ENCODE data around the gene PIH1D1. TPM values are rescaled to one million over a fixed set of nuclear protein-coding genes. Genes with fewer than 3 reads are reported as not detected.

PIH1D1 gene
- total and polyA plus RNA-seq, 4 experiments from 2014 or later, result 87.2 to 186 (median 151) TPM

- Mint-ChIP-seq H3K4me3 (peak overlapping the region; percentile 94 to 100 (median 98)), H3K27ac (peak overlapping the region; percentile 95 to 98 (median 98)), H3K4me1 (peaks cover 25 to 68% (median 48%) of the 10 kb centered on the region in 4 donors), H3K27me3 (no peaks in the 10 kb centered on the region), H3K36me3 (peaks cover 57 to 70% of the 10 kb centered on the region in 2 donors), H3K9me3 (peaks cover 0 to 17% (median under 1%) of the 10 kb centered on the region in 8 donors)
- CTCF ChIA-PET (ENCODE audit: partially characterized antibody), result interaction anchor here (0.5 to 2.9 kb wide), 6 partner anchors 11 to 151 kb away, joined by 3 to 11 read pairs (median 4); partner anchors contain the start of gene RRAS
- POLR2A ChIA-PET (ENCODE audit: partially characterized antibody), result interaction anchor here (1.0 to 4.5 kb wide), 12 partner anchors 13 to 187 kb away, joined by 3 to 79 read pairs (median 11); partner anchors contain the start of genes ALDH16A1, FLT3LG, NOSIP and PIH1D1
- DNase-seq, result peak in 3 of 5 donors; percentile 39 to 46 (median 44)
- H3K9me3 ChIP-seq (ENCODE audit: control insufficient read depth in 1 of 2, low read length in 2 of 2), result no peaks in the 10 kb centered on the region
- peak overlapping the region; percentile 98 to 99 for H3K4me3 ChIP-seq (ENCODE audit: low read length in 2 of 2)
- intact Hi-C loops (cut with micrococcal nuclease), result no loop called here
- no peaks in the 10 kb centered on the region for H3K27me3 ChIP-seq (ENCODE audit: insufficient read depth, low read length)
- peaks cover 49% of the 10 kb centered on the region for H3K36me3 ChIP-seq (ENCODE audit: insufficient read depth, low read length)
- H3K27ac ChIP-seq (ENCODE audit: low read depth, low read length), result peak overlapping the region; percentile 85
- H3K4me1 ChIP-seq (ENCODE audit: insufficient read depth, low read length), result peaks cover 55% of the 10 kb centered on the region
Measured at GRCh38 chr19:49489601-49490167, 38.1 kb upstream of the PIH1D1 start.

GRCh38 chr19:49488863-49489537 is 37.4 kb upstream of the PIH1D1 start:
- Histone ChIP-seq H3K4me1 (ENCODE audit: insufficient read depth, low read length) (peaks cover 51% of the 10 kb centered on the region), H3K4me3 (ENCODE audit: low read length in 2 of 2) (peak overlapping the region; percentile 98 to 99), H3K27me3 (ENCODE audit: insufficient read depth, low read length) (no peaks in the 10 kb centered on the region), H3K36me3 (ENCODE audit: insufficient read depth, low read length) (peaks cover 49% of the 10 kb centered on the region), H3K9me3 (ENCODE audit: control insufficient read depth in 1 of 2, low read length in 2 of 2) (no peaks in the 10 kb centered on the region), H3K27ac (ENCODE audit: low read depth, low read length) (peak overlapping the region; percentile 85)
- intact Hi-C loops (cut with micrococcal nuclease), result no loop called here
- ChIA-PET CTCF (ENCODE audit: partially characterized antibody) (interaction anchor here (0.5 to 2.9 kb wide), 8 partner anchors 10 to 151 kb away, joined by 3 to 11 read pairs (median 4); partner anchors contain the start of genes FLT3LG and RRAS), POLR2A (ENCODE audit: partially characterized antibody) (interaction anchor here (0.6 to 4.5 kb wide), 18 partner anchors 12 to 187 kb away, joined by 3 to 79 read pairs (median 6); partner anchors contain the start of genes ALDH16A1, FLT3LG, NOSIP and PIH1D1)
- Mint-ChIP-seq H3K27ac (peak overlapping the region; percentile 95 to 98 (median 98)), H3K36me3 (peaks cover 57 to 74% of the 10 kb centered on the region in 2 donors), H3K9me3 (peaks cover 0 to 17% (median under 1%) of the 10 kb centered on the region in 8 donors), H3K4me3 (peak overlapping the region; percentile 94 to 100 (median 98)), H3K4me1 (peaks cover 25 to 68% (median 47%) of the 10 kb centered on the region in 4 donors), H3K27me3 (no peaks in the 10 kb centered on the region)
- DNase-seq, result peak in 1 of 5 donors; percentile 31

- intact Hi-C loops (cut with micrococcal nuclease), result no loop called here
- peak in 1 of 5 donors; percentile 31 for DNase-seq
- Histone ChIP-seq H3K4me1 (ENCODE audit: insufficient read depth, low read length) (peaks cover 47% of the 10 kb centered on the region), H3K27ac (ENCODE audit: low read depth, low read length) (peak overlapping the region; percentile 85), H3K36me3 (ENCODE audit: insufficient read depth, low read length) (peaks cover 49% of the 10 kb centered on the region), H3K4me3 (ENCODE audit: low read length in 2 of 2) (peak overlapping the region; percentile 98 to 99), H3K9me3 (ENCODE audit: control insufficient read depth in 1 of 2, low read length in 2 of 2) (no peaks in the 10 kb centered on the region), H3K27me3 (ENCODE audit: insufficient read depth, low read length) (no peaks in the 10 kb centered on the region)
- peak overlapping the region; percentile 94 to 100 (median 98) for H3K4me3 Mint-ChIP-seq
- no peaks in the 10 kb centered on the region for H3K27me3 Mint-ChIP-seq
- ChIA-PET CTCF (ENCODE audit: partially characterized antibody) (interaction anchor here (1.2 to 2.9 kb wide), 4 partner anchors 10 to 19 kb away, joined by 4 to 11 read pairs (median 10); partner anchors contain the start of gene FLT3LG), POLR2A (ENCODE audit: partially characterized antibody) (interaction anchor here (0.6 to 4.5 kb wide), 37 partner anchors 11 to 388 kb away, joined by 3 to 79 read pairs (median 5); partner anchors contain the start of genes ALDH16A1, BCL2L12, CD37 and FCGRT)
- peaks cover 57 to 79% of the 10 kb centered on the region in 2 donors for H3K36me3 Mint-ChIP-seq
- peak overlapping the region; percentile 95 to 98 (median 98) for H3K27ac Mint-ChIP-seq
- H3K4me1 Mint-ChIP-seq, result peaks cover 26 to 63% (median 44%) of the 10 kb centered on the region in 4 donors
- H3K9me3 Mint-ChIP-seq, result peaks cover 0 to 16% (median under 1%) of the 10 kb centered on the region in 8 donors
Measured at GRCh38 chr19:49488046-49488862, 36.6 kb upstream of the PIH1D1 start.

GRCh38 chr19:49487277-49488045 is 35.8 kb upstream of the PIH1D1 start, which contains the start of gene RPL13A:
Gene RPL13A (plus strand): TSS chr19:49487608. CDS start chr19:49487630, 22 bp downstream.
- intact Hi-C loops (cut with micrococcal nuclease), result loop anchor here (1.0 kb wide), 3 partner anchors 9 to 34 kb away; partner anchors contain the start of genes ALDH16A1, FLT3LG and RPS11
- H3K4me3 ChIP-seq (ENCODE audit: low read length in 2 of 2), result peak within 1 kb of the TSS; percentile 98 to 99
- H3K27me3 Mint-ChIP-seq, result no peaks in the 10 kb centered on the region
- peaks cover 47% of the 10 kb centered on the region for H3K36me3 ChIP-seq (ENCODE audit: insufficient read depth, low read length)
- H3K27ac Mint-ChIP-seq, result peak within 1 kb of the TSS; percentile 95 to 98 (median 98)
- peak; percentile 98 to 100 (median 100) for DNase-seq
- peaks cover 18 to 55% (median 36%) of the 10 kb centered on the region in 4 donors for H3K4me1 Mint-ChIP-seq
- H3K27ac ChIP-seq (ENCODE audit: low read depth, low read length), result peak within 1 kb of the TSS; percentile 85
- H3K4me1 ChIP-seq (ENCODE audit: insufficient read depth, low read length), result peaks cover 39% of the 10 kb centered on the region
- H3K4me3 Mint-ChIP-seq, result peak within 1 kb of the TSS; percentile 94 to 100 (median 98)
- peaks cover 0 to 12% (median 0%) of the 10 kb centered on the region in 8 donors for H3K9me3 Mint-ChIP-seq
- no peaks in the 10 kb centered on the region for H3K9me3 ChIP-seq (ENCODE audit: control insufficient read depth in 1 of 2, low read length in 2 of 2)
- ChIA-PET POLR2A (ENCODE audit: partially characterized antibody) (interaction anchor here (0.6 to 4.5 kb wide), 33 partner anchors 10 to 389 kb away, joined by 3 to 79 read pairs (median 5); partner anchors contain the start of genes ALDH16A1, BCL2L12, CD37 and FCGRT), CTCF (ENCODE audit: partially characterized antibody) (interaction anchor here (0.5 to 2.9 kb wide), 4 partner anchors 9 to 494 kb away, joined by 3 to 11 read pairs (median 10); partner anchors contain the start of genes FLT3LG and RUVBL2)
- no peaks in the 10 kb centered on the region for H3K27me3 ChIP-seq (ENCODE audit: insufficient read depth, low read length)
- peaks cover 51 to 78% of the 10 kb centered on the region in 2 donors for H3K36me3 Mint-ChIP-seq

- Histone ChIP-seq H3K4me3 (ENCODE audit: low read length in 2 of 2) (no peak overlapping the region), H3K27ac (ENCODE audit: low read depth, low read length) (peak overlapping the region; percentile 85), H3K9me3 (ENCODE audit: control insufficient read depth in 1 of 2, low read length in 2 of 2) (no peaks in the 10 kb centered on the region), H3K27me3 (ENCODE audit: insufficient read depth, low read length) (no peaks in the 10 kb centered on the region), H3K36me3 (ENCODE audit: insufficient read depth, low read length) (peaks cover 43% of the 10 kb centered on the region), H3K4me1 (ENCODE audit: insufficient read depth, low read length) (peaks cover 32% of the 10 kb centered on the region)
- H3K36me3 Mint-ChIP-seq, result peaks cover 44 to 78% of the 10 kb centered on the region in 2 donors
- H3K27me3 Mint-ChIP-seq, result no peaks in the 10 kb centered on the region
- peaks cover 0 to 12% (median 0%) of the 10 kb centered on the region in 8 donors for H3K9me3 Mint-ChIP-seq
- ChIA-PET POLR2A (ENCODE audit: partially characterized antibody) (interaction anchor here (1.0 to 4.5 kb wide), 21 partner anchors 10 to 190 kb away, joined by 3 to 79 read pairs (median 6); partner anchors contain the start of genes ALDH16A1, BCL2L12, FLT3LG and IRF3), CTCF (ENCODE audit: partially characterized antibody) (interaction anchor here (0.5 kb wide), 1 partner anchor 493 kb away, joined by 3 read pairs; the partner anchor contains the start of gene RUVBL2)
- H3K4me1 Mint-ChIP-seq, result peaks cover 16 to 48% (median 33%) of the 10 kb centered on the region in 4 donors
- intact Hi-C loops (cut with micrococcal nuclease), result loop anchor here (1.0 kb wide), 3 partner anchors 10 to 33 kb away; partner anchors contain the start of genes ALDH16A1, FLT3LG and RPS11
- H3K4me3 Mint-ChIP-seq, result peak overlapping the region in 7 of 8 donors; percentile 94 to 100 (median 98)
- no peak for DNase-seq
- peak overlapping the region; percentile 95 to 98 (median 98) for H3K27ac Mint-ChIP-seq
Measured at GRCh38 chr19:49486710-49487276, 35.2 kb upstream of the PIH1D1 start.
